Peyer's patch (tissue), 4 donors: ENCODE measurements around the gene KCNQ1OT1. TPM values are rescaled to one million over a fixed set of nuclear protein-coding genes. Genes with fewer than 3 reads are reported as not detected.
A peak's percentile ranks its signal among the peaks of the same experiment; 100 is the strongest.

Experiments used
- DNase-seq, 3 donors: peaks; one replicate each; pipeline ENCODE4 v3.0.0-alpha.2; 2017 to 2019
- H3K27ac ChIP-seq, 4 donors: fragments of 200-600 bp; sonication (generic); one replicate each; pipeline ENCODE4 v1.5.1; 2016 to 2019
- H3K27me3 ChIP-seq, 2 donors: fragments of 200-600 bp; sonication (generic); one replicate each; pipeline ENCODE4 v1.5.1; 2019
- H3K36me3 ChIP-seq, 3 donors: fragments of 200-600 bp; sonication (generic); one replicate each; pipeline ENCODE4 v1.5.1; 2016 to 2019
- H3K4me1 ChIP-seq, 4 donors: fragments of 200-600 bp; sonication (generic); one replicate each; pipeline ENCODE4 v1.5.1; 2016 to 2019
- H3K4me3 ChIP-seq, 4 donors: fragments of 200-600 bp; sonication (generic); 1 replicate in 3 of 4; 2 replicates in 1 of 4; pipeline ENCODE4 v1.5.1; 2016 to 2019; ENCODE audit warnings: mild to moderate bottlenecking in 1 of 4
- H3K9me3 ChIP-seq, 4 donors: fragments of 200-600 bp; sonication (generic); one replicate each; pipeline ENCODE4 v1.5.1; 2016 to 2019; ENCODE audit warnings: mild to moderate bottlenecking in 1 of 4
- CTCF ChIP-seq, 6 experiments: fragments of 450-650 bp in 4 of 6; fragments of 200-600 bp in 2 of 6; sonication (generic) in 1 of 6; IDR thresholded peaks; one replicate each; pipeline ENCODE4 v1.5.1; 2017 to 2019; ENCODE audit warnings: antibody characterized with exemption in 6 of 6, mild to moderate bottlenecking in 3 of 6, moderate library complexity in 1 of 6
- POLR2A ChIP-seq, 2 donors: fragments of 450-650 bp; IDR thresholded peaks; one replicate each; pipeline ENCODE4 v1.5.1; 2017; ENCODE audit warnings: antibody characterized with exemption in 2 of 2, mild to moderate bottlenecking in 2 of 2, moderate library complexity in 2 of 2
- total RNA-seq, 4 donors: library from RNA; depleted of rRNA; stranded (reverse); fragments of >200 nt; gene quantifications; one replicate each; pipeline ENCODE4 v1.1.0, GENCODE V29; 2016

The KCNQ1OT1 gene
- total RNA-seq, 4 donors from 2014 or later, result 3.2 to 6.2 (median 4.5) TPM

- H3K4me1 ChIP-seq, result peaks cover 0 to 7% (median 0%) of the 10 kb centered on the region in 4 donors
- peak in 1 of 3 donors; percentile 34 for DNase-seq
- TF ChIP-seq POLR2A (IDR thresholded peaks at IDR 0.05) (no peak), CTCF (IDR thresholded peaks at IDR 0.05) (no peak)
- H3K9me3 ChIP-seq, result no peaks in the 10 kb centered on the region
- H3K27me3 ChIP-seq, result no peaks in the 10 kb centered on the region
- H3K36me3 ChIP-seq, result no peaks in the 10 kb centered on the region
- no peak overlapping the region for H3K27ac ChIP-seq
- no peak overlapping the region for H3K4me3 ChIP-seq
Measured at GRCh38 chr11:2703363-2704141, 3.8 kb upstream of the KCNQ1OT1 start.

GRCh38 chr11:2702771-2703362 is 3.1 kb upstream of the KCNQ1OT1 start:
- Histone ChIP-seq H3K36me3 (no peaks in the 10 kb centered on the region), H3K4me1 (peaks cover 0 to 5% (median 0%) of the 10 kb centered on the region in 4 donors), H3K4me3 (no peak overlapping the region), H3K27ac (no peak overlapping the region), H3K27me3 (no peaks in the 10 kb centered on the region), H3K9me3 (no peaks in the 10 kb centered on the region)
- DNase-seq, result peak in 1 of 3 donors; percentile 46
- no peak for TF ChIP-seq POLR2A (IDR thresholded peaks at IDR 0.05)
- TF ChIP-seq CTCF (IDR thresholded peaks at IDR 0.05), result no peak

GRCh38 chr11:2701898-2702434 is 2.2 kb upstream of the KCNQ1OT1 start:
- H3K9me3 ChIP-seq, result no peaks in the 10 kb centered on the region
- H3K36me3 ChIP-seq, result no peaks in the 10 kb centered on the region
- H3K27ac ChIP-seq, result no peak overlapping the region
- DNase-seq, result peak in 1 of 3 donors; percentile 20
- peaks cover 0 to 5% (median 0%) of the 10 kb centered on the region in 4 donors for H3K4me1 ChIP-seq
- no peaks in the 10 kb centered on the region for H3K27me3 ChIP-seq
- no peak overlapping the region for H3K4me3 ChIP-seq
- TF ChIP-seq POLR2A (IDR thresholded peaks at IDR 0.05) (no peak), CTCF (IDR thresholded peaks at IDR 0.05) (no peak)

GRCh38 chr11:2701230-2701629 is 1.4 kb upstream of the KCNQ1OT1 start:
- H3K9me3 ChIP-seq, result no peaks in the 10 kb centered on the region
- DNase-seq, result peak in 2 of 3 donors; percentile 59 to 65
- TF ChIP-seq CTCF (IDR thresholded peaks at IDR 0.05), result no peak
- TF ChIP-seq POLR2A (IDR thresholded peaks at IDR 0.05), result peak in 1 of 2 donors; percentile 15
- H3K27ac ChIP-seq, result peak overlapping the region in 3 of 4 donors; percentile 93 to 96 (median 95)
- no peaks in the 10 kb centered on the region for H3K36me3 ChIP-seq
- H3K4me1 ChIP-seq, result peaks cover 0 to 5% (median 0%) of the 10 kb centered on the region in 4 donors
- no peaks in the 10 kb centered on the region for H3K27me3 ChIP-seq
- H3K4me3 ChIP-seq, result no peak overlapping the region

GRCh38 chr11:2700415-2701211 is 819 bp upstream of the KCNQ1OT1 start:
- H3K9me3 ChIP-seq, result no peaks in the 10 kb centered on the region
- TF ChIP-seq CTCF (IDR thresholded peaks at IDR 0.05), result no peak
- TF ChIP-seq POLR2A (IDR thresholded peaks at IDR 0.05), result peak in 1 of 2 donors; percentile 45
- peak overlapping the region; percentile 56 to 73 (median 65) for H3K4me3 ChIP-seq
- no peaks in the 10 kb centered on the region for H3K36me3 ChIP-seq
- peak overlapping the region; percentile 86 to 96 (median 94) for H3K27ac ChIP-seq
- H3K4me1 ChIP-seq, result peaks cover 0 to 5% (median 0%) of the 10 kb centered on the region in 4 donors
- H3K27me3 ChIP-seq, result no peaks in the 10 kb centered on the region
- peak; percentile 62 to 83 (median 82) for DNase-seq
